ENCODE measurements around the gene MAP3K9.

The MAP3K9 gene

GRCh38 chr14:70821584-70822529 is 12.5 kb upstream of the MAP3K9 start:
- DNase-seq (ENCODE audit: low read depth): peak; percentile 63

- no peak for DNase-seq (ENCODE audit: low read depth)
Measured at GRCh38 chr14:70816525-70816924, 7.2 kb upstream of the MAP3K9 start.

- DNase-seq (ENCODE audit: low read depth): no peak
Measured at GRCh38 chr14:70814466-70814865, 5.2 kb upstream of the MAP3K9 start.

- DNase-seq (ENCODE audit: low read depth): no peak
Measured at GRCh38 chr14:70812124-70812818, 3.0 kb upstream of the MAP3K9 start.

- DNase-seq (ENCODE audit: low read depth): no peak
Measured at GRCh38 chr14:70811578-70811977, 2.3 kb upstream of the MAP3K9 start.

- DNase-seq (ENCODE audit: low read depth): peak; percentile 43
Measured at GRCh38 chr14:70811050-70811449, 1.7 kb upstream of the MAP3K9 start.

- no peak for DNase-seq (ENCODE audit: low read depth)
Measured at GRCh38 chr14:70810621-70811020, 1.3 kb upstream of the MAP3K9 start.

- DNase-seq (ENCODE audit: low read depth): peak; percentile 37
Measured at GRCh38 chr14:70808416-70809224, 693 bp downstream of the MAP3K9 start.

GRCh38 chr14:70807898-70808415 is 1.4 kb downstream of the MAP3K9 start:
- peak; percentile 22 for DNase-seq (ENCODE audit: low read depth)

GRCh38 chr14:70804556-70805162 is 4.7 kb downstream of the MAP3K9 start:
- no peak for DNase-seq (ENCODE audit: low read depth)

GRCh38 chr14:70803321-70804310 is 5.7 kb downstream of the MAP3K9 start:
- no peak for DNase-seq (ENCODE audit: low read depth)

GRCh38 chr14:70802379-70802778 is 6.9 kb downstream of the MAP3K9 start:
- DNase-seq (ENCODE audit: low read depth): no peak

GRCh38 chr14:70801836-70802235 is 7.5 kb downstream of the MAP3K9 start:
- no peak for DNase-seq (ENCODE audit: low read depth)

- DNase-seq (ENCODE audit: low read depth): no peak
Measured at GRCh38 chr14:70796551-70796950, 12.8 kb downstream of the MAP3K9 start.

- DNase-seq (ENCODE audit: low read depth): no peak
Measured at GRCh38 chr14:70794294-70794693, 15.0 kb downstream of the MAP3K9 start.

GRCh38 chr14:70793637-70794036 is 15.7 kb downstream of the MAP3K9 start:
- DNase-seq (ENCODE audit: low read depth): no peak

- DNase-seq (ENCODE audit: low read depth): no peak
Measured at GRCh38 chr14:70792939-70793338, 16.4 kb downstream of the MAP3K9 start.

GRCh38 chr14:70791971-70792370 is 17.3 kb downstream of the MAP3K9 start:
- DNase-seq (ENCODE audit: low read depth): no peak

GRCh38 chr14:70789961-70790360 is 19.4 kb downstream of the MAP3K9 start:
- no peak for DNase-seq (ENCODE audit: low read depth)

GRCh38 chr14:70789361-70789760 is 20.0 kb downstream of the MAP3K9 start:
- peak; percentile 83 for DNase-seq (ENCODE audit: low read depth)

Measured in ELR (cell line).